Activated T-cell treated with anti-CD3 and anti-CD28 coated beads for 4 hours (primary cell): ENCODE measurements around the gene PRODH.
"Not testable (repeated sequence)": the region's sequence is repeated elsewhere in the genome, so short reads cannot be mapped to it uniquely, and the experiment has no call there.

Source experiments
- DNase-seq: peaks from one replicate; pipeline ENCODE4 v3.0.0-alpha.2; 2020

PRODH gene, protein sequence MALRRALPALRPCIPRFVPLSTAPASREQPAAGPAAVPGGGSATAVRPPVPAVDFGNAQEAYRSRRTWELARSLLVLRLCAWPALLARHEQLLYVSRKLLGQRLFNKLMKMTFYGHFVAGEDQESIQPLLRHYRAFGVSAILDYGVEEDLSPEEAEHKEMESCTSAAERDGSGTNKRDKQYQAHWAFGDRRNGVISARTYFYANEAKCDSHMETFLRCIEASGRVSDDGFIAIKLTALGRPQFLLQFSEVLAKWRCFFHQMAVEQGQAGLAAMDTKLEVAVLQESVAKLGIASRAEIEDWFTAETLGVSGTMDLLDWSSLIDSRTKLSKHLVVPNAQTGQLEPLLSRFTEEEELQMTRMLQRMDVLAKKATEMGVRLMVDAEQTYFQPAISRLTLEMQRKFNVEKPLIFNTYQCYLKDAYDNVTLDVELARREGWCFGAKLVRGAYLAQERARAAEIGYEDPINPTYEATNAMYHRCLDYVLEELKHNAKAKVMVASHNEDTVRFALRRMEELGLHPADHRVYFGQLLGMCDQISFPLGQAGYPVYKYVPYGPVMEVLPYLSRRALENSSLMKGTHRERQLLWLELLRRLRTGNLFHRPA

DNA sequence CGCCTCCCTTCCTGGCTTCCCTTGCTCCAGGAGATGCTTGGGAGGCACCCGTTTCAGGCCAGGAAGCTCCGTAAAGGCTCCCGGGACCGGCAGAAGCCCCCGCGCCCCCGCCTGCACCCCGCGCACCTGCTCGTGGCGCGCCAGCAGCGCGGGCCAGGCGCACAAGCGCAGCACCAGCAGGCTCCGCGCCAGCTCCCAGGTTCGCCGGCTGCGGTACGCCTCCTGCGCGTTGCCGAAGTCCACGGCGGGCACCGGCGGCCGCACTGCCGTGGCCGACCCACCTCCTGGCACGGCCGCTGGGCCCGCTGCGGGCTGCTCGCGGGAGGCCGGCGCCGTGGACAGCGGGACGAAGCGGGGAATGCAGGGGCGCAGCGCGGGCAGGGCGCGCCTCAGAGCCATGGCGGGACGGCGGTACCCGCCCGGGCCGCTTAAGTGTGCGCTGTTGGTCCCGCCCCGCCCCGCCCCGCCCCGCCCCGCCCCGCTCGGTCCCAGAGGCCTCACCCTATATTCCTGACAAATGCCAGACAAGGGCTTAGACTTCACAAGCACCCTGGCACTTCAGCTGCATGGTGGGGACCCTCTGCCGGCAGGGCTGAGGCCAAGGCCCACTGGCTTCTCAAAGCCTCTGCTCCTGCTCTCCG, at the start of gene PRODH:
PRODH (minus strand) TSS at position 405 of the 641 bp plus-strand sequence; CDS start at position 399, 6 bp downstream.
- no peak for DNase-seq

DNA sequence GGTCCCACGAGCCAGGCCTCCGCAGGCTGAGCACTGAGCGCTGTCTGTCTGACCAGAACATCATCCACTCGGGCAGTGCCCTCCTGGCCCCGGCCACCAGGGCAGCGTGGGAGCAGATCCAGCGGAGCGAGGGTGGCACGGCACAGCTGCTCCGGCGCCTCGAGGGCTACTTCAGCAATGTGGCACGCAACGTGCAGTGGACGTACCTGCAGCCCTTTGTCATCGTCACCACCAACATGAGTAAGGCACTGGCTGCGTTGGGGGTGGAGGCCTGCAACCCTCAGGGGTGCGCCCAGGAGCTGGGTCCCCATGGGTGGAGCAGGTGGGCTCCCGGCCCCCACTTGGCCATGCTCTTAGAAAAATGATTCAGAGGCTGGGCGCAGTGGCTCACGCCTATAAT, 49.7 kb upstream of the PRODH start:
- DNase-seq, result no peak

DNA sequence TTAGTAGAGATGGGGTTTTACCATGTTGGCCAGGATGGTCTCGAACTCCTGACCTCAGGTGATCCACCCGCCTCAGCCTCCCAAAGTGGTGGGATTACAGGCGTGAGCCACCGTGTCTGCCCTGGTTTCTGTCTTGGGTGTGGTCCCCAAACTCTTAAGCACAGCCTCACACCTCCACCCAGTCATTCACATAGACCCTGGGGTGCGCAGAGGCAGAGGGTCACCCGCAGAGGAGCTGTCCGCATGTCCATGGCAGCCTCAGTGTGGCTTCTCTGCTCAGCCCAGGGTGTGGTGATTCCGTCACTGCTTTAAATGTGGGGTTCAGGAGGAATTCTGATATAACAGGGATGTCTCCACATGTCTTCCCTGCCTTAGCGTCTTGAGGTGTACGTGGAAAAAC, 48.5 kb upstream of the PRODH start:
- DNase-seq, result no peak

DNA sequence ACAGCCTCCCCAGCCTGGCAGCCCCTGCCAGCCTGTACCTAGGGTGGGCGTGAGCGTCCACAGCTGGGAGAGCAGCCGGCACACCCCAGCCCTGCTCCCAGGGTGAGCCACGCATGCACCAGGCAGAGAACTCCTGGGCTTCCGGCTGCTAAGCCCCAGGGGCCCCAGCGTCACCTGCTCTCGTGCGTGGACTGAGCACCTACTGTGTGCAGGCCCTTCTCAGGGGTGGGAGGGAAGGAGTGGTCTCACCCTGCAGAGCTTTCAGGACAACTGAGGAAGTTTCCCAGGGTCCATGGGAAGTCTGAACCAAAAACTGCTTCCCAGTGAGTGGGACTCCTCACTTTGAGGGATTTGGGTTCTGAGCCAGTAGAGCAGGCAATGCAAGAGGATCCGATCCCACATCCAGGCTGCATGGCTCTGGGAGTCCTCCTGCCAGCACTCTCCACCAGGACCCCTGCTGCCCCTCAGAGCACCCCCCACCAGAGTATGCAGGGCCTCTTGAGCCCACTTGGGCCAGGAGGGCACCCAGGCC, 47.1 kb upstream of the PRODH start:
- DNase-seq, result no peak

DNA sequence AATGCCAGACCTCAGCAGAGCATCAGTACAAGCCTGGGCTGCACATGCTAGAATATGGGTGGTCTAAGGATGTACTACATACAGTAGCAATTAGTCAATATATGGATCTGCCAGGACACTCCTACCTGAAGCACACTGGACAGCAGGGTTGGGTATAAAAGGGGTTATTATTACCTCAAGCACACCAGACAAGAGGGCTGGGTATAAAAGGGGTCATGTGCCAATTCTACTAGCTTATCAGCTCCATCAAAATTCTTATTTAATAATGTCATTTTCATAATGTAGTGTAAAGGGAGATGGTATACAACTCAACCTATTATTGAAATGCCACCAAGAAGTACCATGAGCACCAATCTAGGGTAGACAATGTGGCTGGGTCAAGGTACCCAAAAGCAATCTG, 44.7 kb upstream of the PRODH start:
- DNase-seq, result no peak

DNA sequence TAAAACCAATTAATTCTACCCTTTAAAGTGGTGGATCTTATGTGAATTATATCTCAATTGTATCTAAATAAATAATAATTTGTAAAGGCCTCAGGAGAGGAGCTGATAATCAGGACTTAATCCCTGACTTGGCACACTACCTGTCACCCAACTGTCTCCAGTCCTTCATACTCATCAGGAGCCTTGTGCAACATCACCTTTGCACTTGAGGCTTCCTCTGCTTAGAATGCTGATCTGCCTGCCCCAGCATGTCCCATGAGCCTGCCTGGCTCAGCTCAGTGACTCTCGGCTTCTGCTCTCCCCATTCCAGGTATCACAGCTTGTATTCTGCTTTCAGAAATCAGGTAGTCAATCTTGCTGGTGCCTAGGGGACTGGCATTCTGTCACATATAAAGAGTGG, 43.9 kb upstream of the PRODH start:
- DNase-seq, result no peak

DNA sequence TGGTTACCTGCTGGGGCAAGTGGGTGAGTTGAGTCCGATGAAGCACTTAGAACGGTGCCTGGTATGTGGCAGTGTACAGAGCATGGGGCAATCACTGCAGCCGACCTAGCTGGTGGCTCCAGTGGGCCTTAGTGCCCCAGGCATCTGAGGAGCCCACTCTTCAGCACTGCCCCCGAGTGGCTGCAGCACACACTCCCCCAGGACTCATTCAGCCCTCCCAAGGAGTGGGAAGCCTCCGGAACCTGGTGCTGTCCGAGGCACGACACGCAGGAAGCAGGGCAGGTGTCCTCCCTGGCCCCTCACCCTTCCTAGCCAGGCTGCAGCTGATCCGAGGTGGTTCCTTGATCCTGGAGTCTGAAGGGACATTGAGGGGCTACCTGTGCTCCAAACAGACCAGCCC, 42.4 kb upstream of the PRODH start:
- no peak for DNase-seq

DNA sequence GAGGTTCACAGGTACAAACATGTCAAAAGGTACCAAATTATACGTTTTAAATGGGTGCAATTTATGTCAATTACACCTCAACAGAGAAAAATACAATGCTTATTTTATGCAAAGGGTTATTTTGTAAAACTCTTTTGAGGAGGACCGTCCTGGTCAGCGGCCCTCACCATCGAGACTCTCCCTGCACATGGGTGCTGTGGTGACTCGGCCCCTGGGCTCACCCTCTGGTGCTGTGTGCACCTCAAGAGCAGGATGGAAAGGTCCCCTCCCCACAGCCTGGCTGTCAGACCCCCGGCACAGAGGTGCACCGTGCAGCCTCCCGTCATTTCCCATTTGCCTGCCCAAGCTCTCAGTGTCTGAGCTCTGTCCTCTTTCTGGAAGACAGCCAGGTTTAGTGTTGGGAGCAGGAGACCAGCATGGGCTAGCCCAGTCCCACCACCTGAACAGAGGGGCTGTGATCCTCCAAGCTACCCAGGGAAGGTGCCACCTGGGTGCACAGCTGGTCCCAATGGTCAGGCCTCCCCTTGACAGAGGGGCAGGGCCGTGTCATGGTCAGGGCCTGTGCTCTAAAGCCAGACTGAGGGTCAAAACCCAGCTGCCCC, 41.8 kb upstream of the PRODH start:
- DNase-seq, result no peak

DNA sequence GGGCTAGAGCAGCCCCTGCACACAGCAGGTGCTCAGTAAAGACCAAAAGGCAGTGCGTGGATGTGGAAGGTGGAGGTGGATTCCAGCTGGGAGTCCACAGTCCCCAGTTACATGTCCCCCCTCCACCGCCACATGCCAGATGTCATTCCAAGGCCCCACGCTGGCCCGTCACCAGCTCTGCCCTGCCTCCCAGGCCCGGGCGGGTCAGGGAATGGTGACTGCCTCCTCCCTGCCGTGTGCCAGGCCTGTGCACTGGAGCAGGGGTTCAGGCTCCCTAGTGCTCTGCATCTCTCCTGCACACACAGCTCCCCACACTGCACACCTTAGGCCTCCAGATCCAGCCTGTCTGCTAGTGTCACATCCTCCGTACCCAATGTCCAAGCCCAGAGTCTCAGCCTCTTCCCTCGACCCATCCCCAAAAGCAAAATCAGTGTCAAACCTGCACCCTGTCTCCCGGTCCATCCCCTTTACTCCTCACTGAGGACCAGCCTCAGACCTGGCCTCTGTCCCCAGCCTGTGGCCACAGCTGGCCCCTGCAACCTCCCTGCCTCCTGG, 40.2 kb upstream of the PRODH start:
- DNase-seq, result no peak

DNA sequence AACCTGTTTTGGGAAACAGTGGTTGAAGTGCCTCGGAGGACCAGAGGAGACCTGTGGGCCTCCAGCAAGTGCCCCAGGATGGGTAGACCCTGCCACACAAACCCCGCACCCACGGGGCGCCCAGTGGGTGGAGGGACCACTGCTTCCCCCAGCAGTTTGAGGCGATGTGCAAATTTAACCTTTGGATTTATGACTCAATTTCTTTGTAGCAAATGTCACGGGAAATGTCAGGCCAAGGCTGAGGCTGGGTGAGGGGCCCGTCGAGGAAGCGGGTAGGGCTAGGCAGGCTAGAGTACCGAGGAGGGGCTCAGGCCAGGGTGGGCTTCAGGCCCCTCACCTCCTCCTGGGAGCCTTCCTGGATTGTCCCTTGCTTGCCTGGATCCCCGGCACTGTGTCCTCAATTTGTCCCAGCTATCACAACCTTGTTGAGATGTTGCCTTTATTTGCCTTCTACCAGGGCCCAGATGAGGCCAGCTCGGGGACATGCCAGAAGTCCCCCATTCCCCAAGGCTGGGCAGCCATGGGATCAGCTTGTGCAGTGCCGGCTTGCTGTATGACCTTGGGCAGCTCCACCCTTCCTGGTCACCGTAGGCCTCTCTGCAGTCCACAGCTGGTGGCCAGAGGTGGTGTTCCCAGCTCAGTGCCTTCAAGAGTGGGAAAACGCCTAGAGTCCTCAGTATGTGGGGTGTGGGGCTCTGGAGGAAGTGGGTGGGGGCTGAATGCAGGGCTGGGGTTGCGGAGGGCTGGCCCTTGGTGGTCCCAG, 39.5 kb upstream of the PRODH start:
- DNase-seq, result no peak

DNA sequence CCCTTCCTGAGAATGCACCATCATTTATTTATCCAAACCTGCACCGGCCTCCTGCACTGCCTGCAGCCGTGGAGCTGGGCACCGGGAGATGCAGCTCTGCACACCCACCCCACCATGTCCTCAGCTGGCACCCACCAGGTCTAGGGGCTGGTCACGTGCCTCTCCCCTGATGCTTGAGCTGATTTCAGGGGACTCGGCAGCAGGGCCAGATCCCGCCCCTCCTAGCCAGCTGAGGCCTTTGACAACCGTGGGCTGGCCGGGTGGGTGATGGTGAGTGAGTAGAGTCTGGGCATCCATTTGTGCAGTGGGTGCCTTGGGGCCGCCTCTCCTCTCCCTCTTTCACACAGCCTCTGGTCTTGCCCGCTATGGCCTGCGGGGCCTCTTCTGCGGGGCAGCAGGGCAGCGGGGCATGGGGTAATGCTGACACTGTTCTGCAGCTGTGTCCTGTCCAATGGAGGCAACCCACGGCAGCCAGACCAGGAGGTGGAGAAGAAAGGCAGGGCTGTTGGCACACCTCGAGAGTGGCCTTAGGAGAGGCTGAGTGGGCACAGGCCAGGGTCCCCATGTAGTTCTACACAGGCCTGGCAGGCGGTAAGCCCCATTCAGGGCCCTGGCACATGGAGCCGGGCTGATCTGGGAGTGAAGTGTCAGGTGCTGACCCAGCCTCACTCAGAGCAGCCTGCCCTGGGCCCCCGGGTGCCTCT, 38.5 kb upstream of the PRODH start:
- DNase-seq, result no peak

DNA sequence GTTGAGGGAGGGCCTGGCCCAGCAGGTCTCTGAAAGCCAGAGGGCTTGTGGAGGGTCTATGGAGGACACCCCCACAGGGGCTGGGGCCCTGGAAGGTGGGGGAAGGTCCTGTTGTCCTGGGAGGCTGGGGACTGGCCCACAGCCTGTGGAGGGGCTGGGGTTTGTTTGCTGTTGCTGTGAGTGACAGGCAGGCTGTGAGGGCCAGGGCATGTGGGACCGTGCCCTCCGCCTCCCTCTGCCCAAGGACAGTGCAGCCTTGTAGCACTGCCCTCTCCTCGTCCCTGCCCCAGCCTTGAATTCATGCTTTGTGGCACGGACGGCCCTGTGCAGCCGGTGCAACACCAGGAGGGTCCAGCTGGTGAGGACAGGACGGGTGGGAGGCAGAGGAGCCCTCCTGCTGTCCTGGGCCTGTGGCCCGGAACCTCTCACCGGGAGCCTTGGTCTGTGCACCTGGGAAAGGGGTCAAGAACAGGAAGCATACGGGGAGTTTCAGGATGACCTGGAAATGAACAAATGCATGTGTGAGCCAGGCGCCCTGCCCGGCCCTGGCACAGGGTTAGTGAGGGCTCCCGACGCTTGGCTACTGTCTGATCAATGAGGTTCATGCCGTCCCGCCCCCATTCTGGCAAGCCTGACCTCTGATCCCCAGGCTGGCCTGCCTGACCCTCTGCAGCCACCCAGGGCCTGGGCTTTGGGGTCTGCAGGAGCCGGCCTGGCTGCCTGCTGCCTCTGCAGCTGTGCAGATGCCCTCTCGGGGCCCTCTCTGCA, 37.4 kb upstream of the PRODH start:
- DNase-seq, result no peak

DNA sequence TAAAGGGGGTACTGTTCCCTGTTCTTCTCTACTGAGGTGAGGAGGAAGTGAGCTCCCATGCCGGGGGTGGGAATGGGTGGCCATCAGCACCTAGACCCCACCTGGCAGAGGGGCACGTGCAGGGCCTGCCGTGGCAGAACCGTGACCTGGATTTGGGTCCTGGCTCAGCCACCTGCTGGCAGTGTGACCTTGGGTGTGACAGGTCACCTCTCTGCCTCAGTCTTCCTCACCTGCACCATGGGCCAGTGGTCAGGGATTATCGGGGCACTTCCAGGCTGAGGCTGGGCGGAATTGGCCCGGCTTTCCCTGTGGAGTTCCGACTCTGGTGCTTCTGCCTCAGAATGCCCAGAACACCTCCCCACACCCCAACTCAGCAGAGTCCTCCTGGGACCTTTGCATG, 36.5 kb upstream of the PRODH start:
- DNase-seq, result not testable (repeated sequence)

DNA sequence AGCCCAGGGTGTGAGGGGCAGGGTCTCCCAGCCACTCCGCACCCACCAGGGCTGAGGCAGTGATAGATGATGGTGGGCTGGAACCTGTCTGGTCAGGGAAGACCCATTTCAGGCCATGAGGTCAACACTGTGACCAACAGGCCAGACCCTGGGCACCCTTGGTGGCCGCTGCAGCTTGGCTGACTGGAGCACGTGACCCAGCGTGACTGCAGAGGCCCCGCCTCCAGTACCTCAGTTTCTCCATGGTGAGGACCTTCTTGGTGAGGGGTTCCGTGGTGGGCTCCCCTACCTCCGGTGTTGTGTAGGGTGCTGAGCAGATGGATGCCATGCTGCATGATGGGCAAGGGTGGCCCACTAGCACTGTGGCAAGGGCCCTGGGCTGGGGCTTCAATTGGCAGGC, 35.9 kb upstream of the PRODH start:
- not testable (repeated sequence) for DNase-seq

DNA sequence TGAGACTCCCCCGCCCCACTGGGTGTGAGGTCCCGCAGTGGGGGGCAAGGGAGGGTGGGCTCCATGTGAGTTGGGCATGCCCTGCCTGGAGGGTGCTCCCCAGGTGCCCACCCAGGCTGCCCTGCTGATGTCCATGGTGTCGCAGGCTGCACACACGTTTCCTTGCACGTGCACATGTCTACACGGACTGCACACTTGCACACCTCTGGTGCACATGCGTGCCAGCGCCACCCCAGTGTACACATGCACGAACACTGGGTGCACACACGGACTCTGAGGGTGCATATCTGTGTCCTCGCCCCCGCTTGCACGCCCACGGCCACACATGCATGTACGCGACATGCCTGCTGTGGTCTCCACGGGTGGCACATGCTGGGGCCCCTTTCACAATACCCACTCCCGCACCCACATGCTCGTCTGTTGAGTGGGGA, 35.2 kb upstream of the PRODH start:
- no peak for DNase-seq

DNA sequence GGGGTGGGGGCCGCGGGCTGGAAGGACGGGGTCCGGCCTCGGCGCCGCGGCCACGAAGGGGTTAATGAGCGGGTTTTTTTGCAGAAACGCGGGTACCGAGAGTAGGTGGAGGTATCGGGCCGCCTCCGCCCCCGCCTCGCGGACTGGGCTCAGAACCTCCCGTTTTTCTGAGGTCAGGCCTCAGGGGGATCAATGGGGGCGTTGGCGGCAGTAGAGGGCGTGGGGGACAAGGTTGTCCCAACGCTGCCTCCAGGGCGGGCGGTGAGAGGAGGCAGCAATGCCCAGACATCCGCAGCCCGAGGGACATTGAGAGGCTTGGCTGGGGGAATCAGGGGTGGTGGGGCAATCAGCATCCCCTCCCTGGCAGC, 34.8 kb upstream of the PRODH start:
- no peak for DNase-seq

DNA sequence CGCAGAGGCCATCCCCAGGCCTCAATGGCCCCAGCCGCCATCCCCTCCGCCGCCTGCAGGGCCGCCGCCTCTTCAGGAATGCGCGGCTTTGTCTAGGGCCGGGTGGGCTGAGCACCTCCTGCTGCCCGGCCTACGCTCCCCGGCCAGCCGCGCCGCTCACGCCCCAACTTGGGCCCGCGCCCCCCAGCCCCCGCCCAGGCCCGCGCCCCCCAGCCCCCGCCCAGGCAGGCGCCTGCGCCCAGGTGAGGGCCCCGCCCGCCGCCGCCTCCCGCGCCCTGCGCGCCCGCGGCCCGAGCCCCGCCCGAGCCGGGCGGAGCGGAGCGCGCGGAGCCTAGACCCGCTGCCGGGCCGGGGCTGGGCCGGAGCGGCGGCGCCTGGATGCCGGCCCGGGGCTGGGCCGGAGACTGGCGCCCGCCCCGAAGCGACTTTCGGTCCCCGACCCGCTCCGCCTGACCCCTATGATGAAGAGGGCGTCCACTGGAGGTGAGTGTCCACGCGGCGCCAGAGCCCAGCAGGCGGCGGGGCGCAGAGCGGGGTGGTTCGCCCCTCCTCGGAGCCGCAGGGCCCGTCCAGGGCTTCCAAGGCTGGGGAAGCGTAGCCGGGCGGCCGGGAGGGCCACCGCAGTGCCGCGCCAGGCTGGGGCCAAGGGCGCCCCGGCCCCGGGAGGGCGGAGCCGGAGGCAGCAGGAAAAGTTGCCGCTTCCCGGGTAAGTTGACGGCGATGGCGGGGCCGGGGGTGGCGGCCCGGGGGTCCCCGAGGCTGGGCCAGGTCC, 34.3 kb upstream of the PRODH start:
- no peak for DNase-seq

DNA sequence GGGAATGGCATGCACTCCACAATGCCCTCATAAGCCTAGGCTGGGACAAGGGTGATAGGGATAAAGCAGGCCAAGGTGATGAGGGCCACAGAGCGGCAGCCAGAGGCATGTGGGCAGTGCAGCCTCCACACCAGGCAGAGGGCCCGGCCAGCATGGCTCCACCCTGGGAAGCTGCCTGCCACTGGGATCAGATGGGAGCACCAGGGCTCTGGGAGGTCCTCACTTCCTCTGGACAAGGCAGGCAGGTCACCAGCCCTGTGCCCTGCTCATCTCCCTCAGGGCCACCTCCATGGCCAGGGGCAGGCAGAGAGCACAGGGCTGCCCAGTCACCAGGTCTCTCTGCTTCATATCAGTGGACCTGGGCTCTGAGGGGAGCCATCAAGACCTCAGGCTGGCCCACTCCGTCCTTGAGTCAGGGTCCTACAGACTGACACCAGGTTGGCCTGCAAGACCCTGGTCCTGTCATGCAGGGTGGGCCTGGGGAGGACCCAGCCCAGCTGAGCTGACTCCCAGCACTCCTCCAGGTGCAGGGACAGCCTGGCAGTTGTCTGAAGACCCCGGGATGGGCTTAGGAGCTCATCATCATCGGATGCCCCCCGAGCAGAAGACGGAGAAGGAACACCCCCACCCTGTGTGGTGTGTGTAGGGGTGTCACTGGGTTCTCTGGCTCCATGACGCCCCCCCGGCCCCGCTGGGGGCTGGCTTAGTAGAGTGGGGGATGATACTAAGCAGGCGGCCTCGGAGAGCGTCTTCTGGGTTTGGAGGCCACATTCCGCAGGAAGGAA, 33.3 kb upstream of the PRODH start:
- not testable (repeated sequence) for DNase-seq
